Peyer's patch (tissue), 4 donors: Measurements from ENCODE around the gene TRDN. TPM values are rescaled to one million over a fixed set of nuclear protein-coding genes. Genes with fewer than 3 reads are reported as not detected.
"Not testable (repeated sequence)": the region's sequence is repeated elsewhere in the genome, so short reads cannot be mapped to it uniquely, and the experiment has no call there.

Experiments used
- DNase-seq, 3 donors: peaks; one replicate each; pipeline ENCODE4 v3.0.0-alpha.2; 2017 to 2019
- H3K27ac ChIP-seq, 4 donors: fragments of 200-600 bp; sonication (generic); one replicate each; pipeline ENCODE4 v1.5.1; 2016 to 2019
- H3K27me3 ChIP-seq, 2 donors: fragments of 200-600 bp; sonication (generic); one replicate each; pipeline ENCODE4 v1.5.1; 2019
- H3K36me3 ChIP-seq, 3 donors: fragments of 200-600 bp; sonication (generic); one replicate each; pipeline ENCODE4 v1.5.1; 2016 to 2019
- H3K4me1 ChIP-seq, 4 donors: fragments of 200-600 bp; sonication (generic); one replicate each; pipeline ENCODE4 v1.5.1; 2016 to 2019
- H3K4me3 ChIP-seq, 4 donors: fragments of 200-600 bp; sonication (generic); 1 replicate in 3 of 4; 2 replicates in 1 of 4; pipeline ENCODE4 v1.5.1; 2016 to 2019; ENCODE audit warnings: mild to moderate bottlenecking in 1 of 4
- H3K9me3 ChIP-seq, 4 donors: fragments of 200-600 bp; sonication (generic); one replicate each; pipeline ENCODE4 v1.5.1; 2016 to 2019; ENCODE audit warnings: mild to moderate bottlenecking in 1 of 4
- CTCF ChIP-seq, 6 experiments: fragments of 450-650 bp in 4 of 6; fragments of 200-600 bp in 2 of 6; sonication (generic) in 1 of 6; IDR thresholded peaks; one replicate each; pipeline ENCODE4 v1.5.1; 2017 to 2019; ENCODE audit warnings: antibody characterized with exemption in 6 of 6, mild to moderate bottlenecking in 3 of 6, moderate library complexity in 1 of 6
- POLR2A ChIP-seq, 2 donors: fragments of 450-650 bp; IDR thresholded peaks; one replicate each; pipeline ENCODE4 v1.5.1; 2017; ENCODE audit warnings: antibody characterized with exemption in 2 of 2, mild to moderate bottlenecking in 2 of 2, moderate library complexity in 2 of 2
- total RNA-seq, 4 donors: library from RNA; depleted of rRNA; stranded (reverse); fragments of >200 nt; gene quantifications; one replicate each; pipeline ENCODE4 v1.1.0, GENCODE V29; 2016

Gene TRDN
- total RNA-seq, 4 donors from 2014 or later, result not detected

- Histone ChIP-seq H3K4me1 (no peaks in the 10 kb centered on the region), H3K27ac (no peak overlapping the region), H3K4me3 (no peak overlapping the region), H3K9me3 (no peaks in the 10 kb centered on the region), H3K36me3 (no peaks in the 10 kb centered on the region), H3K27me3 (no peaks in the 10 kb centered on the region)
- TF ChIP-seq POLR2A (IDR thresholded peaks at IDR 0.05) (no peak), CTCF (IDR thresholded peaks at IDR 0.05) (no peak)
- DNase-seq, result no peak
Measured at GRCh38 chr6:123321020-123321419, 315.7 kb downstream of the TRDN start.

GRCh38 chr6:123316733-123317323 lies 319.9 kb downstream of the TRDN start:
- Histone ChIP-seq H3K27me3 (no peaks in the 10 kb centered on the region), H3K36me3 (no peaks in the 10 kb centered on the region), H3K27ac (no peak overlapping the region), H3K4me3 (no peak overlapping the region), H3K4me1 (no peaks in the 10 kb centered on the region), H3K9me3 (no peaks in the 10 kb centered on the region)
- TF ChIP-seq POLR2A (IDR thresholded peaks at IDR 0.05) (no peak), CTCF (IDR thresholded peaks at IDR 0.05) (peak in 4 of 6 experiments; percentile 26 to 67 (median 38))
- no peak for DNase-seq

- not testable (repeated sequence) for H3K9me3 ChIP-seq, DNase-seq
Measured at GRCh38 chr6:123314459-123314858, 322.3 kb downstream of the TRDN start.

GRCh38 chr6:123309130-123309529 lies 327.6 kb downstream of the TRDN start:
- H3K27me3 ChIP-seq, result no peaks in the 10 kb centered on the region
- H3K4me3 ChIP-seq, result no peak overlapping the region
- TF ChIP-seq CTCF (IDR thresholded peaks at IDR 0.05), result no peak
- no peak for TF ChIP-seq POLR2A (IDR thresholded peaks at IDR 0.05)
- H3K36me3 ChIP-seq, result no peaks in the 10 kb centered on the region
- no peaks in the 10 kb centered on the region for H3K9me3 ChIP-seq
- no peaks in the 10 kb centered on the region for H3K4me1 ChIP-seq
- no peak overlapping the region for H3K27ac ChIP-seq
- DNase-seq, result no peak

More at GRCh38 chr6:123314459-123314858, 322.3 kb downstream of the TRDN start:
- H3K4me3 ChIP-seq, H3K27me3 ChIP-seq, H3K4me1 ChIP-seq, H3K27ac ChIP-seq, H3K36me3 ChIP-seq: not testable (repeated sequence)

- Histone ChIP-seq H3K9me3 (no peaks in the 10 kb centered on the region), H3K4me3 (no peak overlapping the region), H3K36me3 (no peaks in the 10 kb centered on the region), H3K4me1 (no peaks in the 10 kb centered on the region), H3K27ac (no peak overlapping the region), H3K27me3 (no peaks in the 10 kb centered on the region)
- DNase-seq, result no peak
- TF ChIP-seq POLR2A (IDR thresholded peaks at IDR 0.05) (no peak), CTCF (IDR thresholded peaks at IDR 0.05) (no peak)
Measured at GRCh38 chr6:123306334-123306733, 330.4 kb downstream of the TRDN start.

GRCh38 chr6:123295672-123296071 lies 341.1 kb downstream of the TRDN start:
- Histone ChIP-seq H3K4me1 (no peaks in the 10 kb centered on the region), H3K4me3 (no peak overlapping the region), H3K27me3 (no peaks in the 10 kb centered on the region), H3K9me3 (no peaks in the 10 kb centered on the region), H3K36me3 (no peaks in the 10 kb centered on the region), H3K27ac (no peak overlapping the region)
- TF ChIP-seq POLR2A (IDR thresholded peaks at IDR 0.05) (no peak), CTCF (IDR thresholded peaks at IDR 0.05) (no peak)
- no peak for DNase-seq
